Superior temporal gyrus (tissue), 1 donor: ENCODE results near the gene IRAG1.
"Not testable (repeated sequence)": the region's sequence is repeated elsewhere in the genome, so short reads cannot be mapped to it uniquely, and the experiment has no call there.

Experiments
- DNase-seq: peaks from one replicate; pipeline ENCODE4 v3.0.0-alpha.2; 2016; ENCODE audit errors: extremely low spot score

Gene IRAG1

DNA sequence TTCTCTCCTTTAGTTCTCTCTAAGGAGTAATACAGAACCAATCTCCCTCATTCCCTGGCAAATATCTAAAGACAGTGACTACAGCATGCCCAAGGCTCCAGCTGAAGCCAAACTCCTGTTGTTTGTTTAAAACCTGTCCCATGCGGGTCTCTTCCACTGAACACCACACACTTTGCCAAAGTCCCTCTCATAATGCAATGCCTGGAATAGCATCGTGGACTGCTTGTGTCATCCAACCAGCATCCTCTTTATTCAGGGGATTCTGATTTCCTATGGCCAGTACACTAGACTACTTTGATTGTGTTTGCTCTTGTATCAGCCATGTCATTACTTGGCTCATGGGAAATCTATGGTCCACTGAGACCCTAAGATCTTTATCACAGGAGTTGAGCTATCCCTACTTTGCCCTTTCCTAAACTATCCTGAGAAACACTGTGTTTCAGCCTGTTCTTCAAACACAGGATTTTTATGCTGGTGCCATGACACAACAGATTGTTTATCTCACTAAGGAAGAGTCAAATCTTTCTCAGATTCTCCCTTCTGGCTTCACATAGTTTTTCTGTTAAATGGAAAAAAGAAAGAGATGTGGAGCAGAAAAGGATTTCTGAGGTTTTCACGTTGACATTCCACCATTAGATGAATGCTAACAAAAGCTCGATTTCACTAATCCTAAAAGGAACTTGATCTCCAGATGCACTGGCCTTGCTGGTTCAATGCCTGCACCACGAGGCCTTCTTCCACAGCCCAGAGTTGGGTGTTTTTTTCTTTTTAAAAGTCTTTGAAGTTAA, 15.9 kb upstream of the IRAG1 start:
- DNase-seq, result no peak

DNA sequence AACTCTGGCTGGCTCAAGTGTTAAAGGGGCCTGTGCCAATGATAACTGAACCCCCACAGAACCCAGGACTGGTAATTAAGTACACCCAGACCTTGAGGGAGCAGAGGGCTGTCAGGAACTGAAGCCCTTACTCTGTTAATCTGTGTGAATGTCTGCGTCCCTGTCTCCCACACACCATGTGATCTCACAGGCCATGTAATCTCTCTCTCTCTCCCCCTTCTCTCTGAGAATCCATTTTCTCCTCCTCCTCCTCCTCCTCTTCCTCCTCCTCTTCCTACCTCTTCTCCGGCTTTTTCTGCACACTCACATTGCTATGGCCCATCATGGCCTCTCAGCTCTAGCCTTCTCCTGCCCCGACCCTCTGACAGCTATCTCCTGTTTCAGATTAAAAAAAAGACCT, 14.6 kb upstream of the IRAG1 start:
- DNase-seq, result no peak

DNA sequence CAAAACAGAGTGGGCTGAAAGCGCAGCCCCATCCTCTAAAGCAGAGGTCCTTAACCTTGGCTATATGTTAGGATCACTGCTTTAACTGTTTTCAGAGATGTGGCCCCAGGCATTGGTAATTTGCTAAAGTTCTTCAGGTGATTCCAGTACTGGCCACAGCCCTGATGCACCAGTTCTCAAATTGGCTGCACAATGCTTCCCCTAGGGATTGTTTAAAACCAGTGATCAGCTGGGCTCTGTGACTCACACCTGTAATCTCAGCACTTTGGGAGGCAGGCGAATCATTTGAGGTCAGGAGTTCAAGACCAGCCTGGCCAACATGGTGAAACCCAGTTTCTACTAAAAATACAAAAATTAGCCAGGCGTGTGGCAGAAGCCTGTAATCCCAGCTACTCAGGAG, 8.4 kb upstream of the IRAG1 start:
- no peak for DNase-seq

DNA sequence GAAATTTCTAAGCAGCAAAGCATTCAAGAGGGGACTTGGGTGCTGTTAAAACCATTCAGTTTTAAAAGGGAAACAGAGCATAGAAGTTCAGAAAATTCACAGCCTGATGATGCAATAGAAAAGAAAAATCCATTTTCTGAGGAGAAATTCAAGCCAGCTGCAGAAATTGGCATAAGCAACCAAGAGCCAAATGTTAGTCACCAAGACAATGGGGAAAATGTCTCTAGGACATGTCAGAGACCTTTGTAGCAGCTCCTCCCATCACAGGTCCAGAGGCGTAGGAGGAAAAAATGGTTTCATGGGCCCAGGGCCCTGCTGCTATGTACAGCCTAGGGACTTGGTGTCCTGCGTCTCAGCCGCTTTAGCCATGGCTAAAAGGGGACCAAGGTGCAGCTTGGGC, 5.5 kb upstream of the IRAG1 start:
- no peak for DNase-seq

DNA sequence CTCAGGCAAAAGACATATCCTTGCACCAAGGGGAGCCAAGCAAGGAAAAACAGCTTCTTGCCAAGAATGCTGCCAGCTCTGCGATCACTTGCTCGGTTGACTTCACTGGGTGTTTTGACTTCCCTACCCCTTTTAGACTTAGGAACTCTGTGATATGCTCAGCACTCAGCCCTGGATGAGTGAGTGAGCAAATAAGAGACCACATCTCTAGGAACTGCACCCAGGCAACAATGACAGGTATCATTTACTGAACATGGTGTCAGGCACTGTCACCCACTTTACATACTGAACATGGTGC, 3.7 kb upstream of the IRAG1 start:
- no peak for DNase-seq

DNA sequence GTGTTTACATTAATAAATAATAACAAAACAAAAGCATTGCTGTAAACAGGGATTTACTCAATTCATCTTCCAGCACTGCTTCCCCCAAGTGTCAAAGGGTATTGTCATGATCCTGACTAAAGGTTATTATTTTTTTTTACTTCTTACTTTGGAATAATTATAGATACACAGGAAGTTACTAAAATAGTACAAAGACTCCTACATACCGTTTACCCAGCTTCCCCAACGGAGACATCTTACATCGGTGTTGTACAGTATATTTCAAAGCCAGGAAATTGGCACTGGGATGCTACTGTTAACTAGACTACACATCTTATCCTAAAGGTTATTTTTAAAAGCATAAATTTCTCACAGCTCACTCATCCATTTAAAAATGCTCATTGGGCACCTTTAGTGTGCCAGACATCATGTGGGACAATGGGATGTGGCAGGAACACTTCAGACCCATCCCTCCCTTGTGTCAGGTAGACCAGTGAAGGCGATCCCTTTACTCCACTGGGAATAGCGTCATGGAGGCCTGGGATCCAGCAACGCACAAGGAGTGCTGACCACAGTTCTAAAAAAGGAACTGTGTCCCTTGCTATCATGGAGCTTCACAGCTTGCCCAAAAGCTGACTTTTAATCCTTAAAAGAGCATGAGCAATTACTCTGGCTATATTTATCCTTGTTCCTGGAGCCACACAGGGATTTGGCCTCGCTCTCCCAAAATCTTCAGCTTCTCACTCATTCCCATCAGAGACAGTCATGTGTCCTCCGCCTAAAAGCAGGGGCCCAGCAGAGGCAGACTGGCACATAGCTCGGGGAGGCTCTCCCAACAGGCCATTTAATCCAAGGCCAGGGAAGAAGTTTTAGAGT, 3.1 kb upstream of the IRAG1 start:
- DNase-seq, result no peak

DNA sequence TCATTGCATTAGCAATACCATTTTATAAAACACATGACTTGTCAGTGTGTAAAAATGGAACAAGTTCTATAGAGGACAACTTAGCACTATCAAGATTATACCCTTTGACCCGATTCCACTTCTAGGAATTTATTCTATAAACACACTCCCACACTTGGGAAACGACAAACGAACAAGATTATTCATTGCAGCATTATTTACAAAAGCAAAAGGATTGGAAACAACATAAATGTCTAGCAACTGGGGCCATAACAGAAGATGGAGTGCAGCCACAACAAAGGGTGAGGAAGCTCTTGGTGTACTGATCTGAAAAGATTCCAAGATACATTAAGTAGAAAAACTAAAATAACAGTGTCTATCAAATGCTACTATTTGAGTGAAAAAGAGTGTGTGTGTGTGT, 2.3 kb upstream of the IRAG1 start:
- no peak for DNase-seq

DNA sequence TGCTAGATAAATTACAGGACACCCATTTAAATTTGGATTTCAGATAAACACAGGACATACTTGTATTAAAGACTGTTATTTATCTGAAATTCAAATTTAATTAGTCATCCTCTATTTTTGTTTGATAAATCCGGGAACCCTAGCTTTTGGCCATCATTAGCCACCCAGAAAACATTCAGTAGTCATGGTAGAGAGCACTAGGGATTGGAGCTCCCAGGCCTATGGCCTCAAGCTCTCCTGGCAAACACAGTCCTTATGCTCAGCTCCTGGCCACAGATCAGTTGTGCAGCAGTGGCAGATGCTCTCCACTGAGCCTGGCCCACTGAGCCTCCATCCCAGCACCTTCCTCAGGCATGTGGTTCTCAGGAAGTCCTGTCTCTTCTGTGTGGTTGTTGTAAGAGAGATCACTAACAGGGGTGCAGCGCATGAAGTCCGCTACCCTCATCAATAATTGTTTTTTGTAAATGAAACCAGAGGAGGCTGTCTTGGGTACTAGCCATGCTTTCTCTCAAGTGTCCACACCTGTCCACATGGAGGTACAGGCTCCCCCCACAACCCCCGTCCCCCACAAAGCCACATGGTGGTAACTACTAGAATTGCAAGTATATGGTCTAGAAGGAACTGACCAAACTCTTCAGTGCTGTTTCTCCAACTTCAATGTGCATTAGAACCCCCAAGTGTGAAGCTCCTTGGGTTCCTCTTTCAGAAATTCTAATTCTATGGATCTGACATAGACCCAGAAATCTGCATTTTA, 1.1 kb upstream of the IRAG1 start:
- DNase-seq, result no peak

DNA sequence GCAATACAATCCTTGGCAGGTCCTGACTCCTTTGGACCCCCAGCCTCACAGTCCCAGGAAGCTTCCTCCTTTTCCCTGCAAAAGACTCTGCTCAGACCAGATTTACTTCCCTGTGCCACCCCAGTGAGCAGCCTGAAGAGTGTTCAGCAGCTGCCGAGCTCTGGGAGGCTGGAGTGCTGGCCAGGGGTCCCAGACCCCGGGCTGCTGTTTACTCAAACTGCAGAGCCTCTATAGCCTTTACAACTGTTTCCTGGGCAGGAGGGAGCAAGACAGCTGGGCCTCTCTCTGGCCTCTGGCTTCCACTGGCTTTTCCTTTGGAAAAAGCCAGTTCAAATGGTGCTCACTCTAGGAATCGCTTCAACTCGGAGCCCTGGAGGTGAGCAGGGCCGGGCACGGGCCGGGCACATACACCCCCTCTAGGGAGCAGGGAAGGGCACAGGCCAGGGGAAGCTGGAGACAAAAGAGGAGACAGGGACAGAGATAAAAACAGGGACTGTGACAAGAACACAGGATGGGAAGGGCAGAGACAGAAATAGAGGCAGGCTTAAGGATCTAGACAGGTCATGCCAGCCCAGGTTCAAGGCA, 932 bp downstream of the IRAG1 start:
- no peak for DNase-seq

DNA sequence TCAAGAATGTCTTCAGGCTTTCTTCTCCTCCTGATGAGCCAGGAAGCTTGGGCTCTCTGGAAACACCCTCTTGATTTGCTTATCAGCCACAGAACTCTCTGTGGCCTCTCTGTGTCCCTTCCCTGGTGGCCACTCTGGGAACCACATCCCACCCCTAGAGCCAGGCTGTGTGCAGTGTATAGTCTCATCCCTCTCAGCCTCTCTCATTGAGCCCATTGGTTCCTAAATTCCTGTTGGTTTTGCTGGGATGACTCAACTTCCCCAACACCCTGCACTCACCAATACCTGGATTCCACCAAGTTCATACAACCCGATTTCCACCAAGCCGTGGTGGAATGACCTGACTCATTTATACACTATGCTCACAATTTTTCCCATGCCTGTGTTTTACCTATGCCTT, 5.2 kb downstream of the IRAG1 start:
- no peak for DNase-seq

DNA sequence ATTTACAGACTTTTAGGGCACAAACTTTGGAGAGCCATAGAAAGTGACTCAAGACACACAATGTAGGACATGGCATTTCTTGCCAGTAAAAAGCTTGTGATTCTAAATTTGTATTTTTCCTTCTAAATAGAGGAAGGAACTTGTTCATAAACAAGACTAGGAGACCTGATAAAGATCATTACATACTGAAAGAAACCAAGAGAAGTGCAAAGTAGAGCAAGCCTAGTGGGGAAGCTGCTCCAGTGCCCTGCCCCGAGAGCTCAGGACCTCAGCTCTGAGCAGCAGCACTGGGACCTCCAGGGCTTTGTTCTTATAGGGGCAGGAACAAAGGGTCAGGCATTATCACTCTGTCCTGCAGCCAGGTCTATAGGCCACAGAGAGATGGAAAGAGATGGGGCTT, 7.2 kb downstream of the IRAG1 start:
- DNase-seq, result no peak

DNA sequence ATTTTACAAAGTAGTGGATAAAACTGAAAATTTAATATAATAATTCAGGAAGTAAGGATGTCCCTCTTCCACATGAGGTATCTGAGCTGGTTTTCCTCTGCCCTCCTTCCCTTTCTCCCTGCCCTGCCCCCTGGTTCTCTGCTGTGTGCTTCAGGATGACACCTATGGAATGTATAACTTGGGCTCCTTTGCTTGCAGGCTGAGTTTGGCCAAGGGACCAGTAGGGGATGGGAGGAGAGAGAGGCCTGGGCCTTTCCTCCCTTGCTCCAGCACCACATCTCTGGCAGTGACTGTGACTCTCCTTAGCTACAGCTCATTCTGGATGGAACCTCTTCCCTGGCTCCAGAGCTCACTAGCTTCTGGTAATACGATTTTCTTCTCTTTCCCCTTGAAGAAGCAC, 10.1 kb downstream of the IRAG1 start:
- no peak for DNase-seq

DNA sequence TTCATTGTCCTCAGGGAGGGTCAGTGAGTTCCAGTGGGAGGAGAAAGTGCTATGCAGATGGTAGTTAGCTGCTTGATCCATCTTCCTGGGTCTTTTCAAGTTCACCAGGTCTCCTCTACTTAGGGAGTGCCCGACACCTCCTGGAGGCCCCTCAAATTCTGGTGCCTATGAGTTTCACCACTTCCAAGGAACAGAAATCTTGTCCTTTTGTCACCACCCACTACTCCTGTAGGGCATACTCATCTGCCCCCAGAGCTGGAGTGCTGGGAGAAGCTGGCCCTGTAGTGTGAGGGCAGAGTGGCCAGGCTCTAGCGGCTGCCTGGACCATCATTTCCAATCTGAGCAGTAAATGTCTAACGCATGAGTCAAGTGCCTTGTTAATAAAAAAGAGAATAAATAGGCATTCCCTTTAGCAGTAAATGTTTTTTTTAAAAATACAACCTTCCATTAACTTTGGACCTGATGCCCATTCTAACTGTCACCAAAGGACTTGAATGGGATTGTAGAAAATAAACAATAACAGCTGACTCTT, 12.5 kb downstream of the IRAG1 start:
- DNase-seq, result no peak

DNA sequence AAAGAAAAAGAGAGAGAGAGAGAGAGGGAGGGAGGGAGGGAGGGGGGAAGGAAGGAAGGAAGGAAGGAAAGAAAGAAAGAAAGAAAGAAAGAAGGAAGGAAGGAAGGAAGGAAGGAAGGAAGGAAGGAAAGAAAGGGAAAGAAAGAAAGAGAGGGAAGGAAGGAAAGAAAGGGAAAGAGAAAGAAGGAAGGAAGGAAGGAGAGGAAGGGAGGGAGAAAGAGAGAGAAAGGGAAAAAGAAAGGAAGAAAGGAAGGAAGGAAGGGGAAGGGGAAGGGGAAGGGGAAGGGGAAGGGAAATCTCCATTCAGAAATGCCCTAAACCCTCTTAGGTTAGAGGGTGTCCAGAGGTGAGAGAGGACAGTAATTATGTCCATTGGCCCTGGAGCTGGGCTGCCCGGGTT, 13.3 kb downstream of the IRAG1 start:
- DNase-seq, result not testable (repeated sequence)

DNA sequence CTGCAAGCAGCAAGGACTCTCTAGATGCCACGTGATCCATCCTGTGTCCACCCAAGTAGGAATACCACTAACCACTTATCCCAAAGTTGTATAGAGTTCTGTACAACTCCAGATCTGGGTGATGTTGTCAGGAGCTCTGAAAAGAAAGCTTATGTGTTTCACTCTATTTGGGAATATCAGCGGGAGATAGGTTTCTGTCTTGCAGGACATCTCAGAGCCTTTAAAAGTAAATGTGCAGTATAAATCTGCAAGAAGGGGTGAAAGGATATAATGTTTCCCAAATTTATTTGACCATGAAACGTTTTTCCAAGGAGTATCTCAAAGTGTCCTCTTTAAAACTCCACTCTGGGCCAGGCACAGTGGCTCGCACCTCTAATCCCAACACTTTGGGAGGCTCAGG, 13.9 kb downstream of the IRAG1 start:
- no peak for DNase-seq

DNA sequence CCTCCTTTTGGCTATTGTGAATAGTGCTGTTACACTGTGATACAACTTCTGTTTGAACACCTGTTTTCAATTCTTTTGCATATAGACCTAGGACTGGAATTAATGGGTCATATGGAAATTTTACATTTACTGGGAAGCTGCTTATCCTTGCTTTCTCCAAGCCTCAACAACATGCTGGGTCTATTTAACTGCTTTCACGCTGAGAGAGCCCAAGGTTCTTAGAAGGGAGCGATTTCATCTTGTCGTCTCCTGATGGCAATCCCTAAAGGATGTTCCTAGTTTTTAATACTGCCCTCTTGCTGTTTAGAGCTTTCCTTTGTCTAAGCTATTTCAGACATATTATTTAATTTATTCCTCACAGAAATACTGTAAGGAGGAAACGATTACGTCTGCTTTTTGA, 15.5 kb downstream of the IRAG1 start:
- no peak for DNase-seq

DNA sequence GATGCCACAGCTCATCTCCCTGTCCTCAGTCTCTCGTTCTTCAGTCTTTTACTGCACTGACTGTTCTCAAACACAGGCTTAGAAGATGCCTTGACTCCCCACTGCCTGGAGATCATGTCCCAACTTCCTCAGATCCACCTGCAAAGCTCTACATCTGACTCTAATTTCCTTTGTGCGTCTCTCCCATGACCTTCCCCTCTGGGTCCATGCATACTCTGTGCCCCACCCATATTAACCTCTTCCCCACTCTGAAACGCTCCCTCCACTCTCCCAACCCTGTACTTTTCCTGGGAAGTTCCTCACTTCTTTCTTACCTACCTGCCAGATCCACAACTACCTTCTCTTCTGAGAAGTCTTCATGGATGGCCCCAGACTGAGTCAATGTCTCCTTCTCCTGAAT, 16.6 kb downstream of the IRAG1 start:
- DNase-seq, result no peak

DNA sequence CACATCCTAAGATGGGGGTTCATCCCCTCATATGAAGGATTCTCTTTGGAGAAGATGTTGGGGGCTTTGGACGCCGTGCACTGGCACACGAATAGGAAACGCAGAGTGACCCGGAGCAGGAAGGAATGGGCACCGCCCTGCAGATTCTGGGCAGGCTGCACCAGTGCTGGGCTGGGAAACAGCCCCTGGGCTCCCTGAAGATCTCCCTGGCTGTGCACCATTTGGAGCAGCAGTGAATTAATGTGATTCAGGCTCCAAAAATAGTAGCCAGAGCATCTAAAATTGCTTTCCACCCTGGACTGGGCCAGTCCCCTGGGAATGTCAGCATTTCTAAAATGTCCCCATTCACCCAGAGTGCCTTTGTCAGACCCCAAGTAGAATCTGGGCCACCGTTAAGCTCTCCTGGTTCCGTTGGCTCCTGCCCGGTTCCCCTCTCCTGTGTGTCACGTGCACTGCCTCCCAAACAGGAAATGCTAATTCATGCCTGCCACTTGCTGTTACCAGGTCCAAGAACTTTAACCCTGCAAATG, 18.6 kb downstream of the IRAG1 start:
- peak; percentile 32 for DNase-seq

DNA sequence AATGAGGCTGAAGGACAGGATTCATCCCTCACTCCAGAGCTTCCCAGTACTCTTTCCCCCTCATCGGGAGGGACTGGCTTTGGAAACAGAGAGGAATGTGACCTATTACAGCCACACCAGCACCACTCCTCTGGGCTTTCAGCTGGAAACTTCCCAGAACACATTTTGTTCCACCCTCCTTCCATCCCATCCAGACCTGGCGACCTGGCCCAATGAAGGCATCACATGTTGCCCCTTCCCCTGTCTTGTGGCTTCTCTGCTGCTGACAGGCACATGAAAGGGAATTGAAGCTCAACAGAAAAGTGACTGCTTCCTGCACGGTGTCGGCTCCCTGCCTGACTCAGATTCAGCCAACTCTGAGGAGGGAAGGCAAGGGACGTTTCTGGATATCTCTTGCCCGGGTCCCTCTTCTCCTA, 19.1 kb downstream of the IRAG1 start:
- peak; percentile 28 for DNase-seq

DNA sequence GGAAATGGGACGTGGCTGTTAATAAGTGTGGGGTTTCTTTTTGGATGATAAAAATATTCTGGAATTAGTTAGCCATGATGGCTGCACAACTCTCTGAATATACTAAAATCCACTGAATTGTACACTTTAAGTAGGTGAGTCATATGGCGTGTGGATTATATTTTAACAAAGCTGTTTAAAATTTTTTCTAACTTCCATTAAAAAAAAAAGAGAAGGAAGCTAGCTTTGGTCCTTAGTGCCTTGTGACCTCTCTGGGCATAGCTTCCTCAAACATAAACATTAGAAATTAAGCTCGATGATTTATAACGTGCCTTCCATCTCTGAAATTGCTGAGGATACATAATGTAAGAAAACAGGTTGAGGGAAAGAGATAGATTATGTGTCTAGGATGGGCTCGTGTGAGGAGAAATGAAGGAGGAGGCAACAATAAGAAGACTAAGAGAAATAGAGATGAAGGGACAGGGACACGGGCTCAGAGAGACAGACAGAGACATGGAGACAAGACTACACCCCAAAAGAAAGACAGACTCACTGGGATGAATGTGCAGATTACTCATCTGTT, 20.0 kb downstream of the IRAG1 start:
- no peak for DNase-seq

DNA sequence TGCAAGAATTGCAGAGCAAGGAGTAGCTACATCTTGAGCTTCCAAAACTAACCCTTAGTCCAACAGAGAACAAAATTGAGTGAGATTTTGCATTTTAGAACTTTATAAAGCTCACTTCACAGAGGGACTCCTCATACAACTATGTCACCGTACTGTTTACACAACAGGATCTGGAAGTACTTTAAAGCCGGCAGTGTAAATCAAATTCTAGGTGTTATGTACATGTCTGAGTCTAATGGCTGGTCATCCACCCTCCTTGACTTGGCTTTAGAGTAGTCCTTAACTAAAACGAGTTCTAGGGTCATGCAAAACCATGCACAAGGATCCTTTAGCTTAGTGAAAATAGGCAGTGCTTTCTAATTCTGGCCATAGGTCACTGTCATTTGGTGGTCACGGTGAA, 23.5 kb downstream of the IRAG1 start:
- DNase-seq, result no peak
